Measurements from ENCODE around the gene FARS2. TPM values are rescaled to one million over a fixed set of nuclear protein-coding genes. Genes with fewer than 3 reads are reported as not detected.
"Not testable (repeated sequence)": the region's sequence is repeated elsewhere in the genome, so short reads cannot be mapped to it uniquely, and the experiment has no call there.

Gene FARS2
- total RNA-seq, 1 donor from 2014 or later = 36.6 TPM

DNA sequence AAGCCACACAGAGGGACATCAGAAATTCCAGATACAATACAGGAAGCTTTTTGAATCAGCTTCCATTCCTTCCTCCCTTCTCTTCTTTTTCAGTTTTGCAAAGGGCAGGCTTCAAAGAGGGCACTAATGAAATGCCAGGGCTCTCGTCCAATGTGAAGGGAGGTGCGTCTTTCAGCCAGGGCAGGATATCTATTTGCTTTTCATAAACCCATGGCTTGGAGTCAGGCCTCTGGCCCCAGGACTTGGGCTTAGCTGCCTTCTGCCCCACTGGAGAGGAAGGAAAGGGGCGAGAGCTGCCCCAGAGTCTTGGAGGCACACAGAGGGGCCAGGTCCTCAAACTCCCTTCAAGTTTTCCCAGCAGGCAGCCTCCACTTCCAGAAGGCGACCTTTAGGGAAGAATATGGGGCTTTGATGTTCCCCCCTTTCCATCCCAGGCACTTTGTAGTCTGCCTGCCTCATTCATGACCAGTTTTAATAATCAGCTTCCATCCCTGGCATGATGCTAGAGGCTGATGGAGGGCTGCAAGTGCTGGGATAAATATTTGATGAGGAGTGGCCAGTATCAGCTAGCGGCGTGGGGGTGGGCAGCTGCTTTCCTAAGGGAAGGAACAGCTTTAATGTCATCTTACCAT, 510.6 kb downstream of the FARS2 start:
- DNase-seq = no peak

DNA sequence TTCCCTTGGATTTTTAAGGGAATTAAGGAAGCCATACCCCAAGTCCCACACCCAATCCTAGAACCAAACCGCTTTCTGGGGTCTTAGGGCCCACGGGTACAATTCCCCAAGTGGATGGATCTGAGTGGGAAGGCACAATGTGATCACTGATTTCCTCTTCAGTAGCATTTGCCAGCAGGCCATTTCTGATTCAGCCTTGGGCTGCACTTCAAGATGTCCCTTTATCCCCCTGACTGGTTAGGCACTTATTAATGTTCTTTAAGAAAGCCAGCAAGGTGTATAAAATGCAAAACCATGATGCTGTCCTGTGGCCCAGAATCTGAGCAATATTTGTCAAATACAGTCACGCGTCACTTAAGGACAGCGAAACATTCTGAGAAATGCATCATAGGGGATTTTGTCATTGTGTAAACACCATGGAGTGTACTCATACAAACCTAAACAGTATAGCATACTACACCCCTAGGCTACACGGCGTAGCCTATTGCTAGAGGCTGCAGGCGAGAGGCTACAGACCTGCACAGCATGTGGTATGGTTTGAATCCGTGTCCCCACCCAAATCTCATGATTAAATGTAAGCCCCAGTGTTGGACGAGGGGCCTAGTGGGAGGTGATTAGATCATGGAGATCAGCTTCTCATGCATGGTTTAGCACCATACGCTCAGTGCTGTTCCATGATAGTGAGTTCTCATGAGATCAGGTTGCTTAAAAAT, 511.3 kb downstream of the FARS2 start:
- no peak for DNase-seq

DNA sequence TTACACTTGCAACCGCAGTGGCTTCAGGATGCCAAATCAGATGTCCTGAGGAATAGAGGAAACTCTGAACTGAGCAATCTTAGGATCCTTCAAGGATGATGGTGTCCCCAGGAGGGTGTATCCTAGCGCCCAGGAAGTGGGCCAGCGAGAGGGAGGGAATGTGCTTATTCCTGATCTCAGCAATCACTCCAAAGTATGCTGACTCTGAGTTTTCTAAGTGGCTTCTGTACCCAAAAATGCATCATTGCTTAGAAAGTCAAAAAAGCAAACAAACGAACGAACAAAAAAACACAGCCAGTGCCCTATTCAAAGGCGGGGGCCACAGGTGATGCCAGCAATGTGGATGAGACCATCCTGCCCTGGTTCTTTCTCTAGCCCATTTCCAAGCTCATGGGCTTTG, 514.8 kb downstream of the FARS2 start:
- no peak for DNase-seq

DNA sequence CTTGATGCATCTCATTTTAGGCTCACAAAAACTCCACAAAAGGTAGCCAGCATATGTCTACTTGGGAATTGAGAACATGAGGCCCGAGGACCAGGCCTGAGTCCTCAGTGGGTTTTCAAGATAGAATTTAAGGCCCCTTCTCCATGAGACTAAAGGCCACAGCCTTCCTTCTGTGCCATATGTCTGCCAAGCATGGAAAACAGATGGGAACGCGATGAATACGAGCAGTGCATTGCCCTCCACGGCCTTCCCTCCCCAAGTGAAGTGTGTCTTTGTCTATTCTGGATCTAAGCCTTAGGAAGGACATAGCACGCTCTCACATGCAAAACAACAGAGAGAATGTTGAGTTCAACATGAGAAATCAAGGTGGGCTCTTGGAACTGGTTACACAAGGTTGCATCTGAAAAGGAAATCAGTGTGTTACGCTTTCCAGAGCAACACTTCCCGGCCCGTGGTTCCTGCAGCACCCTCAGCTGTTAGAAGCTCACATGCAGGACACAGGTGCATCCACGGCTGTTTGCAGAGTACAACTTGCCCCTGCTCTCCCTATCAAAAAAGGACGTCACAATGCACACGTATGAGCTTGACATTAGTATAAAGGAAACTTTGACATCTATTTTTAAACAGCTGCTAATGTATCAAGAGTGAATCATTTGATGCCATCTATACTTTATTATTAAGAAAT, 515.5 kb downstream of the FARS2 start:
- DNase-seq = no peak

DNA sequence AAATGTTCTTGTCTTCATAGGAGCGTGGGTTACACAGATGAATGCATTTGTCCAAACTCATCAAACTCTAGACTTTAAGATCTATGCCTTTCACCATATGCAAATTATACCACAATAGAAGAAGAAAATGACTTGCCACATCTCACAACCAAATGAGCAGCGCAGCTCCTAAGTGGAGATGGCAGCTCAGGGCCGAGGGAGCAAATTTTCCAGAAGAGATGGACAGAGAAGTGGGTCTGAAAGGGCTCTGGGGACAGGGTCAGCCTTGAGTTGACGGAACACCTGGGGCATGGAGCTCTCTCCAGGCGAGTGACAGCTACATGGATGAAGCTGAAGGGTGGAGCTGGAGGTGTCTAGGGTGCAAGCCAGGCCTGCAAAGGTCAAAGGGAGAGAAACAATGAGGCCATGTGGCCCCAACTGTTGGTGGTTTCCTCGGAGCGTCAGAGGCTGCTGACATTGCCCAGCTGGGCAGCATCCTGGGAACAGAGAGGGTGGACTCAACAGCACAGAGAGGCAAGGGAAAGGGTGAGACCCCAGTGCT, 517.1 kb downstream of the FARS2 start:
- DNase-seq = no peak

DNA sequence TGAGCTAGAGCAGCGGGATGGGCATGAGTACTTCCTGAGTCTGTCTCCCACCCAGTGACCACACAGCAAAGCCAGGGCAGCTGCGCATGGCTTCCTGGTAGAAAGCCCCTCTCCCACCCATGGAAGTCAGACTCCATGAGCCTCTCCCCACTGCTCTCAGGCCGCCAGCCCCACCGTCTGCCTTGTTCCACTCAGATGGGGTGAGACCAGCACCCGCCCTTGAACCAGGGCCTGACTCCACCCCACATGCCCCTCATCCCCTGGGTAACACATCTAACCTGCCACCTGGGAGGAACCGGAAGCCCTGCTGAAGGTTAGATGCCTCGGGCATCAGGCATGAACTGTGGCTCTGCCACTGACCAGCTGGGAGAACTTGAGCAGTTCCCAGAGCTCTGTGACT, 517.6 kb downstream of the FARS2 start:
- no peak for DNase-seq

DNA sequence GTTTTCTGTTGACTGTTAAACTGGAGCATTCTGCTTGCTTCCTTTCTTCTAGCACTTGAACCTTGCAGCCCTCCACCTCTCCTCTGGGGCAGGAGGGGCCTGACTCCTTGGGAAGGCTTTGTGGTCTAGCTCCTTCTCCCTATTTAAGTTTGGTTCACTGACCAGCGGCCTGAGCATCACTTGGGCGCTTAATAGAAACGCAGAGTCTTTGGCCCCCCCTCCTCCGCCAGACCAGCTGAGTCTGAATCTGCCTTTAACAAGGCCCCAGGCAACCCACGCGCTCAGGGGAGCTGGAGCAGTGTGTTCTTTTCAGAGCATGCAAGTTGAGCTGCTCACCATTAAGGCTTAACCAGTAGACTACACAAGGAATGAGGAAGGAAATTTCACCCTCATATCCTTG, 519.7 kb downstream of the FARS2 start:
- no peak for DNase-seq

DNA sequence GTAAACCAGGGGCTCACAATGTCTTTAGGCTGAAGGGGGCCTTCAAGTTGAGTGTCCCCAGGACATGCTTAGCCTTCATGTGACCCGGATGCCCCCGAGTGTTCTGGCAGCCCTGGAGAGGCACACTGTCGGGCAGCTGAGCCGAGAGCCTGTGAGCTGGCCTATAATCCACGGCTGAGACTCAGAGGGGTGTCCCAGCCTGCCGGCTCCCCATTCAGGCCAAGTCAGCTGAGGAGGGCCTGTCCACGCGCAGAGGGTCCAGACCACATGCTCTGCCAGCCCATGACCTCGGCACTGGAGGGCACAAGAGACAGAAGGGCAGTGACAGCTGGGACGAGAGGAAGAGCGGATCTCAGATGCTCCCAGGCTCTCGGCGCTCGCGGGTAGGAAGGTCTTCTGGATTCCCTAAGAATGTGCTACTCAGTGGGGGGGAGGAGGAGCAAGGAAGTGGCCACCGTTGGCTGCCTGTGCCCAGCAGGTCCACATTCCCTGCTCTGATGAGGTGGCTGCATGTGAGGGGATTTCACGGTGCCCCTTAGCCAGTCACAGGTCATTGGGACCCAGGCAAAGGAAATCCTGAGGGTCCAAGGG, 520.7 kb downstream of the FARS2 start:
- no peak for DNase-seq

DNA sequence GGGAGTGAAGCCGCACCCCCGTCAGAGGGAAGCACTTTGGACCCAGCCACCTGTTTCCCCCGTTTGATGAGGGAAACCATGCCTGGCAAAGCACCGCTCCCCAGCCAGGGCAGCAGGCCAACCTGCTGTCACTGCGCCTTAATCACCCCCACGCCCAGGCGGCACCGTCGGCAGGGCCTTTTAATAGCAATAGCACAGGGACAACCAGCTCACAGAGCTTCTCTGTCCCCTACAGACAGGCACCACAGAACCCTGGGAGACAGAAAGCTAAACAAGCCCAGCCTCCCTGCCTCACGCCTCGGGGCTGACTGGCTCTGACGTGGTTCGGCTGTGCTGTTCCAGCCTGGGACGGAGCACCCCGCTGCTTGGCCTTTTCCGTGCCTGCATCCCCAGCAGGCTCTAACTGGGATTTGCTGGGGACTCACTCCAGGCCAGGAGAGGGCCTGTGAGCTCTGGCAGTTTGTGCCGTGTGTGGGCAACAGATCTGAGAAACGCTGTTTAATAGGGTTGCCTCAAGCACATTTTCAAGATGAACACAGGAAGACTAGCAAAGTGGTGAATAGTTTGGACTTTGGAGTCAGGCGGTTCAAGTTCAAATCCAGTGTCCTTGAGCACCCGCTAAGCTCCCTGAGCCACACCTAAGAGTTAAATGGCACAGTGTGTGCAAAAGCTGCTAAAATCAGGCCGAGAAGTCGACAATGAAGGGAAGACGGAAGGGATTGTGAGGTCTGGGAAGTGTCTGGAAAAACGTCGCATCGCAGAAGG, 521.7 kb downstream of the FARS2 start:
- DNase-seq = no peak

DNA sequence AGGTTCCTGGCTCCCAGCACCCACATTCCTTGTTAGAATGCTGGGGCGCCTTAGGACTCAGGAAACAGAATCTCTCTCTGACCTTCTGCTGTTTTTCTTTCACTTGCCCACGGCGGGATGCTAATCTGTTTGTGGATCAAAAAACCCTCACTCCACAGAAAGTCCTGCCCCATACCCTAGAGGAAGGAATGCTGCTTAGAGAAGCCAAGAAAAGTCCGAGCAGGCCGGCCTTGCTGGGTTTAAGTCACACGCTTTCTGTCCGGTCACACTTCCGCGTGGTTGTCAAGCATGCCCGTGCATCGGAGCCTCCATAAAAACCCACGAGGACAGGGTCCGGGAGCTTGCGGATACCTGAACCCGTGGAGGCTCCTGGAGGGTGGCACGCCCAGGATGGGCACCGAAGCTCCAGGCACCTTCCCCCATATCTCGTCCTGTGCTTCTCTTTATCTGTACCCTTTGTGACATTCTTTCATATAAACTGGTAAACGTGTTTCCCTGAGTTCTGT, 522.3 kb downstream of the FARS2 start:
- no peak for DNase-seq

DNA sequence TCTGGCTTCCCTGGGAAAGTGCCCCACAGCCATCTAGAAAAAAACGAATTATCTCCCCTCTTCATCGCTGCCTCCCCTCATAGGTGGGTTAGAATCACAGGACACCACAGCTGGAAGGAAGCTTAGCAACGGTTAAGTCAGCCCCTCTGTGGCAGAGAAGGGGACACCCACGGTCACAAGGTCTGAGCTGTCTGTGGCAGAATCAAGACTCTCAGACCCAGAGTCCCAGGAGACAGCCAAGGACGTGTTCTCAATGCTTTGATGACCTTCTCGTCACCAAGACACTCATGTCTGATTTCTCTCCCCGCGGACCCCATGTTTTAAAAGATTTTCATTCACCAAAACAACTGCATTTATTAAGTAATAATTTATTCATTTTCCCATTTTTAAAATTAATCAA, 523.9 kb downstream of the FARS2 start:
- DNase-seq = no peak

DNA sequence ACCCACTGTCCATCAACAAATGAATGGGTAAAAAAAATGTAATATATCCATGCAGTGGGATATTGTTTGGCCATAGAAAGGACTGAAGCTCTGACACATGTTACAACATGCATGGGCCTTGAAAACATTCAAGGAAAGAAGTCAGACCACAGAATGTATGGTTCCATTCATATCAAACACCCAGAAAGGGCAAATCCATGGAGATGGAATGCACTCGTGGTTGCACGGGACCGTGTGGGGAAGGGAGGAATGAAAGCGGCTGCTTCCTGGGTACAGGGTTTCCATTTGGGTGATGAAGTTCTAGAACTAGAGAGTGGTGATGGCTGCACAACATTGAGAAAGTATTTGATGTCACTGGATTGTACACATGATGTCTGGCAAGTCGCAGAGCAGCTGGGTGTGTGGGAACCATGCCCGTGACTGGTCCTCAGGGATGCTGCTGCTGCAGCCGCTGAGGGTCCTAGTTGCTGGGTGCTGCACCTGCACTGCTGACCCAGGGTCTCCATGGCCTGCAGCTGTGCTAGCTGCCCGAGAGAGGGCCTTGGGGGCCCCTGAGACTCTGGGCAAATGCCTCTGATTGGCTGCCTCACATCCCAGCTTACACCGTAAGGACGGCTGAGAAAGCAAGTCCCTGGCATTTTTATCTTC, 525.1 kb downstream of the FARS2 start:
- no peak for DNase-seq

DNA sequence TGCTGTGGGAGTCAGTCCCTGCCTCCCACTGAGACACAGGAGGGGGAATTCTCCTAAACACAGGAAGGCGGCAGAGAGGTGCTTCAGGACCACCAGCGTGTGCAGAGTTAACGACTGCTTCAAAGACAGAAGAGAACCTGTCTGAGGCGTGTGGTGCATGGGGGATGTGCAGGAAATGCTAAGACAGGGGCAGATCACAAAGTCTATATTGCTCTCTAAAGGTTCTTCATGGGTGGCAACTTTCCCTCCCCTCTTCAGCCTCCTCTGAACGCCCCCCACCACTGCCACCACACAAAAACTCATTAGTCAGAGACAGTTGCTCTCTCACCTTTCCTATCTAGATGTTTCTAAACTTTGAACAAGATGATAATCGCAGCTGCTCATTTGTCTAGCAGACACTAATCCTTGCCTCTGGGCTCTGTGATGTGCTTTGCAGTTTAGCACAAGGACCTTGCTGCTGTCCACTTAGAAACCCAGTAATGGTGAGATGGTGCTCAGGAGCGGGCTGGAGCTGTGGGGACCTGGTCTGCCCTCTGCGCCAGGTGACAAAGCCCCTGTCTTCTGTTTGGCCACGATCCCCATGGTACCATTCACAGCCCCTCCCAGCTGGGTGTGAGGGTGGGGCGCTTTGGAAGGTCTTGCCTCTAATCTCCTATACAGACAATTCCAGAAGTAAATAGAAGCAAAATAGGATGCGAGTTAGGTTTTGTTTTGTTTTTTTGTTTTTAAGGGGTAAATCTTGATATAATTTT, 525.8 kb downstream of the FARS2 start:
- no peak for DNase-seq

DNA sequence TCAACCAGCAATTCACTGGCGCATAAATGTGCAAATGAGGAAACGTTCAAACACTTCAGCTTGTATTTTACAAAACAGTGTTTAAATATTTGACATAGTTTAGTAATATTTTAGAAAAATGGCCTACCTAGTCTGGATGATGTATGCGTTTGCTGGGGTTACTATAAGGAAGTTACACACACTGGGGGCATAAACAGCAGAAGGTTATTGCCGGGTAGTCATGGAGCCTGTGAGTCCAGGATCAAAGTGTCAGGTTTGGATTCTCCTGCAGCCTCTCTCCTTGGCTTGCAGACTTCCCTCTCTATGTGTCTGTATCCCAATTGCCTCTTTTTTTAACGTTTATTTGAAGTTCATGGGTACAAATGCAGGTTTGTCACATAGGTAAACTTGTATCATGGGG, 528.1 kb downstream of the FARS2 start:
- DNase-seq = not testable (repeated sequence)

DNA sequence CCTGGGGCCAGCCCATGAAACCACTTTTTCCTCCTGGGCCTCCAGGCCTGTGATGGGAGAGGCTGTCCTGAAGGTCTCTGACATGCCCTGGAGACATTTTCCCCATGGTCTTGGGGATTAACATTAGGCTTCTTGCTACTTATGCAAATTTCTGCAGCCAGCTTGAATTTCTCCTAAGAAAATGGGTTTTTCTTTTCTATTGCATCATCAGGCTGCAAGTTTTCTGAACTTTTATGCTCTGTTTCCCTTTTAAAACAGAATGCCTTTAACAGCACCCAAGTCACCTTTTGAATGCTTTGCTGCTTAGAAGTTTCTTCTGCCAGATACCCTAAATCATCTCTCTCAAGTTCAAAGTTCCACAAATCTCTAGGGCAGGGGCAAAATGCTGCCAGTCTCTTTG, 535.2 kb downstream of the FARS2 start:
- DNase-seq = not testable (repeated sequence)

DNA sequence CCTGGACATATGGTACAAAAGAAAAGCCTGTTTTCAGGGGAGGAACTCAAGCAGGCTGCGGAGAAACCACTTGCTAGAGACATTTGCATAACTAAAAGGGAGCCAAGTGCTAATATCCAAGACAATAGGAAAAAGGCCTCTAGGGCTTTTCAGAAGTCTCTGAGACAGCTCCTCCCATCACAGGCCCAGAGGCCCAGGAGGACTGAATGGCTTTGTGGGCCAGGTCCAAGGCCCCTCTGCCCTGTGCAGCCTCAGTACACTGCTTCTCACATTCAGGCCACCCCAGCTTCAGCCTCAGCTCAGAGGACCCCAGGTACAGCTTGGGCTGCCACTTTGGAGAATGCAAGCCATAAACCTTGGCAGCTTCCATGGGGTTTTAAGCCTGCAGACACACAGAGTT, 545.1 kb downstream of the FARS2 start:
- not testable (repeated sequence) for DNase-seq

DNA sequence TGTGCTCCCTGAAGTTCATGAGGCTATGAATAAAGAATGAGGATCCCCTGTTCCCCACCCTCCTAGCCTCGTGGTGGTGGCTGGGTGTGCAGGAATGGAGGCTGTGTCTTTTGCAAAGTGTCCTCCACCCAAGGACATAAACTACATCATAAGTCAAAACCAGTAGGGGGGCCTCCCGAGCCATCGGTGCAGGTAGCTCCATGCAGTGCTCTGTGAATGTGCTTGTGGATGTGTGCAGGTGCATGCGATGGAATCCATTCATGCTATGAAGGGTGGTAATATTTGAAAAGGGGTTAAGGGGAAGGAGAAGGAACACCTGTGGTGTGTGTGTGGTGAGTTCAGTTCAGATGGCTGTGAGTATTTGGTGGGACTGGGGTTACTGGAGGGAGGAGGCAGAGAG, 548.1 kb downstream of the FARS2 start:
- no peak for DNase-seq

DNA sequence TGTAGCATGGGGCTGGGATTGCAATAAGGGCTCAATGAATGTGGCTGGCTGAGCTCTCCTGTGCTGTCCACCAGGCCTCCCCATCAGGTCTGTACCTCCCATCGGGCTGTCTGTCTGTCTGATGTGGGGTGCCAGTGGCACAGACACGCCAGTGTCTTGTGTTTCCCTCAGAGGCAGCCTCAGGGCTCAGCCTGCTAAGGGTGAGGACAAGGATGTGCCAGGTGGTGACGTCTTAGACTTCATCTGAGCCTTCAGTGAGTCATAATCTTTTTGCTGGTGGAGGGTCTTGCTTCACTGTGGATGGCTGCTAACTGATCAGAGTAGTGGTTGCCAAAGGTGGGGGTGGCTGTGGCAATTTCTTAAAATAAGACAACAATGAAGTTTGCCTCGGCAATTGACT, 550.7 kb downstream of the FARS2 start:
- DNase-seq = no peak

DNA sequence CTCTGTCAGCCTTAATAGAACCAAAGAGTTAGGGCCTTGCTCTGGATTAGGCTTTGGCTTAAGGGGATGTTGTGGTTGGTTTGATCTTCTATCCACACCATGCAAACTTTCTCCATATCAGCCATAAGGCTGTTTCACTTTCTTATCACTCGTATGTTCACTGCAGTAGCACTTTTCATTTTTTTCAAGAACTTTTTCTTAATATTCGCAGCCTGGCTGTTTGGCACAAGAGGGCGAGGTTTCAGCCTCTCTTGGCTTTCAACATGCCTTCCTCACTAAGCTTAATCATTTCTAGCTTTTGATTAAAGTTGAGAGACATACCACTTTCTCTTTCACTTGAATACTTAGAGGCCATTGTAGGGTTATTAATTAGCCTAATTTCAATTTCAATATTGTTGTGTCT, 552.3 kb downstream of the FARS2 start:
- no peak for DNase-seq

DNA sequence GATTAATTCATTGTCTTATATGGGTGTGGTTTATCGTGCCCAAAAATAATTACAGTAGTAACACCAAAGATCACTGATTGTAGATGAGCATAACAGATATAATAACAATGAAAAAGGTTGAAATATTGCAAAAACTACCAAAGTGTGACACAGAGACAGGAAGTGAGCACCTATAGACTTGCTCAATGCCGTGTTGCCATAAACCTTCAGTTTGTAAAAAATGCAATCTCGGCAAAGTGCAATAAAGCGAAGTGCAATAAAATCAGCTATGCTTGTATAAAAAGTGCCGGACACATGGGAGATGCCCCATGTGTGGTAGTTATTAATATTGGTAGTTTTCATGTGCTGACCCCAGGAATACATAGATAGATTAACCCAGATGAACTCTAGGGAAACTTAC, 552.8 kb downstream of the FARS2 start:
- DNase-seq = no peak

DNA sequence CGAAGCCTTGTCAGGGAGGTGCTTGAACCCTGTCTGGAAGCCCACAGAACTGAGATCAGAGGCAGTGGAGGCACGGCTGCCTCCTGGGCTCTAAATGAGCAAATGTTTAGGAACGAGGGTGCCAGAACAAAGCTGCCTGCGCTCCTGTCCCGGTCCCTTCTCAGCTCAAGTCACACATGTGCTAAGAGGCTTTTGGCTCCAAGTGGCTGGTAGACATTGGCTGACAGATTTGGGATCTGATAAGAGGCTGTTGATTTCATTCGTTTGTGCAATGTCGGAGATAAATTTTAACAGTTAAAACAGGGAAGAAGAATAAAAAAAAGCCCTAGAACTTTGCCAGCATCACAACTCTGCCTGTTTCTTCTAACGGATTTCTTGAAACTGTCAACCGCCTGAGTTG, 553.6 kb downstream of the FARS2 start:
- DNase-seq = no peak
